G401 (cell line): ENCODE data around the gene ARSD. TPM values are rescaled to one million over a fixed set of nuclear protein-coding genes. Genes with fewer than 3 reads are reported as not detected.

Experiments
- DNase-seq: peaks from one replicate; pipeline ENCODE4 v3.0.0-alpha.2; 2015; ENCODE audit warnings: low spot score
- in situ Hi-C: cut with HindIII; loops from 2 replicates; pipeline ENCODE4 v1.10.0; 2016; ENCODE audit warnings: low sequenced_read_pairs, mixed read lengths
- total RNA-seq: library from RNA; depleted of rRNA; stranded (reverse); fragments of >200 nt; shearing (Covaris generic); gene quantifications from 2 replicates; pipeline ENCODE4 v1.2.3, GENCODE V29; 2014; rRNA removed

ARSD gene
- total RNA-seq, 1 experiment from 2014 or later, result not detected

DNA sequence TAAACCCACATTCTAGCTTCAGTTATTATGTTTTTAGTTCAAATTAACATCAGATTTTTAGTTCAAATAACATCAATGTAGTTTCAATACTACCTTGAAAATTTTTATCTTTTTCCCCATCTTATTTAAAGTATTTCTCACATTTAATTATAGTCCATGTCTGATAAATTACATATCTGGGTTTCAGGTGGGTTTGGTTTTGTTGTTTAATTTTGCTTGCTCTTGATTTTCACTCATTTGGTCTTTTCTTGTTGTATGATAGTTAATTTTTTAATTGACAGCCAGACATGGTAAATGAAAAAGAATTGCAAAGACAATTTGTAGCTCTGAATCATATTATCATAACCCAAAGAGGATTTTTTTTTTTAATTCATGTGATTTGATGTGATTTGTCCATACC is 58.5 kb downstream of the ARSD start:
- in situ Hi-C loops, result no loop called here

DNA sequence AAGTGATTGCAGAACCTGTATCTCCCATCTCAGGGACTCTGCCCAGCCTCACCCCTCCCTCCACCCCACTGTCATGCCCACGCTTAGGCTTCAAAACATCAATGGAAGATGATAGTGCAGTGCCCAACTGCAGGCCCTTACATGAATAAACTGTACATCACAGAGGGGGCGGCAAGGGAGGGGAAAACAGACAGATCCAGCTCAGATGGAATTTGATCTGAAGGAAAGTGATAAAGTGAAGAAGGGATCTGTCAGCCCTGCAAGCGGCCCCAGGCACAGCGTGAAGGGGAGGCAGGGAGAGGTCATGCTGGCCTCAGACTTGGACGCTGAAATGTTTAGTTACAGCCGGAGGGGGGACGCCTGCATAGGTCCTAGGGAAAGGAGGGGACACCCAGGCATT is 61.9 kb downstream of the ARSD start:
- in situ Hi-C loops, result no loop called here

More for the DNA sequence above, 58.5 kb downstream of the ARSD start:
- DNase-seq, result no peak

DNA sequence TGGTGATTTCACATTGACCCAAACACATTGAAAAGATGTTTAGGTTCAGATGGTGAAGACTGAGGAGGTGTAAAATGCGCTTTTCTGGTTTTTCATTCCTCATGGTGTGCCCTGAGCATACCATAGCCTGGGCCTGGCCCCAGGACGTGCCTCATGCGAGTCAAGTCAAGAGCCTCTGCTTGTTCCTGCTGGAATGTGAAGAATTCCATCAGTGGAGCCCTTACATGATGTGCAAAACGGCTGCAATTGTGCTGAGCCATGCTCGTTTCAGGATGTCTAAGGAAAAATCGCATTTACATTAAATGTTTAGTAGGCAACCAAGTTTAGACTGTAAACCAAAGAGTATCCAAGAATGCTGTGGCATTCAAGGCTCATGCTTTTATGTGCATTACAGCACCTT is 65.5 kb downstream of the ARSD start:
- no peak for DNase-seq

More for the DNA sequence above, 61.9 kb downstream of the ARSD start:
- no peak for DNase-seq

DNA sequence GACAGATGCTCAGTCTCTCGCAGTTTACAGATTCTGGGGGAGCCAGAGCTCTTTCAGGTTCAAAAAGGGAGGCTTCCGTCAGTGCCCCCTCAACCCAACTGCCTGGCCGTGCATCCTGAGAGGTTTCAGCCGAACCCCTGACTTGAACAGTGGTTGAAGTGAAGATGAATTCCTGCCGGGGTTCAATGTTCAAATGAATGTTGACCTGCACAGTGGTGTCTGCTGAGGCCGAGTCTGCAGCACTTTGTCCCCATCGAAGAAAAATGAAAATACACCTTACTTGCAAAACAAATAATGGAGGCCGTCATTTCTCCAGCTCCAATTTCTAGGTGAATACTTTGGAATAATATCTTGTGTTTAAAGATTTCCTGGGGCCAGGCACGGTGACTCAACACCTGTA is 66.7 kb downstream of the ARSD start:
- DNase-seq, result no peak
- in situ Hi-C loops, result no loop called here

More for the DNA sequence above, 65.5 kb downstream of the ARSD start:
- in situ Hi-C loops, result no loop called here

DNA sequence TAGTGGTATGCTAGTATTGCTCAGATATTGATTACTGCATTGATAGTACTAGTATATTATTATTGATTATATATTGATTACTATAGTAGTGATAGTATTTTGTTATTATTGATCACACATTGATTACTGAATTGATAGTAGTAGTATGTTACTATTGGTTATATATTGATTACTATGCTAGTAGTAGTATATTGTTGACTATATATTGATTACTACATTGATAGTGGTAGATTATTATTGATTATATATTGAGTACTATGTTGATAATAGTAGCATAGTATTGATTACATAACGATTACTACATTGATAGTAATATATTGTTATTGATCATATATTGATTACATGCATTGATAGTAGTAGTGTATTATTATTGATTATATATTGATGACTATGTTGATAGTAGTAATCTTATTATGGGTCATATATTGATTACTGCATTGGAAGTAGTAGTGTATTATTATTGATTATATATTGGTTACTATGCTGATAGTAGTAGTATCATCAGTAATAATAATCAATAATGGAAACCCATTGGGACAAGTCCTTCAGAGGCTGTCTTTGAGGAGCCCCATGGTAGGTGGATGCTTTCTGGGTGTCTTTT is 69.8 kb downstream of the ARSD start:
- in situ Hi-C loops, result no loop called here

DNA sequence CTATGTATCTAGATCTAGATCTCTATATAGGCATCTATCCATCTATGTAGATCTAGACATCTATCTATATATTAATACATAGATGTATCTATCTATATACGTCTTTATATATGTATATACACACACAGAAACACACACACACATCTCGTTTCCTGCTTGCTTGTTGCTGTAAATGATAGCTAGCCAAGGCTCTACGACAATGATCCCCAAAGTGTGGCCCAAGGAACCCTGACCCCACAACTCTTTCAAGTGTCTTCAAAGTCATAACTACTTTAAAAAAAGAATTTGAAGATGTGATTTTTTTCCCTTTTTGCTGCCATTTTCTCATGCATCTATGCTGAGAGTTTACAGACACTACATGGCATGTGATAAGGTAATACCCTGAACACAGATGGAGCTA is 71.6 kb downstream of the ARSD start:
- DNase-seq, result no peak
- in situ Hi-C loops, result no loop called here

More for the DNA sequence above, 69.8 kb downstream of the ARSD start:
- DNase-seq, result no peak

DNA sequence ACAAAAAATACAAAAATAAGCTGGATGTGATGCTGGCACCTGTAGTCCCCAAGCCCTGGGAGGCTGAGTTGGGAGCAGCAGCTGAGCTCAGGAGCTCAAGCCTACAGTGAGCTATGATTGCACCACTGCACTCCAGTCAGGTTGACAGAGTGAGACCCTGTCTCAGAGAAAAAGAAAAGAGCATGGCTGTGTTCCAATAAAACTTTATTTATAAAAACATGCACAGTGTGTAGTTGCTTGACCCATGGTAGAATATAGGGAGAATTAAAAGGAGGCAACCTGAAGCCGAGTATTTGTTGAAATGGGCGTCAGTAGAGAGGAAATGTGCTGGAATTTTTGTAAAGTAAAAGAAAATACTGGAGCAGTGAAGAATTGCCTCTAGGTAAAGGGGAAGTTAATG is 73.4 kb downstream of the ARSD start:
- in situ Hi-C loops, result no loop called here
- no peak for DNase-seq

DNA sequence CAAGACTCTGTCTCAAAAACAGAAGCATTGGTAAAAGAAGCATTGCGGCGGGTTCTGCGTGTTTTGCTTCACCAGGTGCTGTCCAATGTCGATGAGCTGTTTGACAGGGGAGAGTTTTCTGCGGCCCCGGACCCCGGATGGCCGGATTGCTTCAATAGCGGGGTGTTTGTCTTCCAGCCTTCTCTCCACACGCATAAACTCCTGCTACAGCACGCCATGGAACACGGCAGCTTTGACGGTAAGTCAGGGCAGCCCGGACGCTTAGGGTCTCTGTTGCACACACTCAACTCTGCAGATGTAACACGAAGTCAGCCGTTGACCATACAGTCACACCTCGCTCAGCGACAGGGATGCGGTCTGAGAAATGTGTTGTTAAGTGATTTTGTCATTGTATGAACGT is 74.2 kb downstream of the ARSD start:
- in situ Hi-C loops, result no loop called here
- no peak for DNase-seq

Other genes starting within 250 kb of the ARSD start
- gene CD99, start 238.0 kb downstream of the ARSD start, total RNA-seq, result 127 and 133 TPM in 2 replicates
- 0.51 TPM in 1 of 2 replicates, not detected in the other for gene XG, start 177.3 kb downstream of the ARSD start, total RNA-seq
- 1.3 and 7.8 TPM in 2 replicates for gene GYG2, start 100.4 kb downstream of the ARSD start, total RNA-seq
- gene ARSH, start 77.2 kb upstream of the ARSD start, total RNA-seq, result not detected in 2 replicates
- not detected in 2 replicates for gene ARSF, start 112.1 kb upstream of the ARSD start, total RNA-seq